SH-SY5Y (cell line): Measurements from ENCODE around the gene CD22.

ENCODE experiments used
- GATA2 ChIP-seq: IDR thresholded peaks from 2 replicates; pipeline ENCODE4 v1.6.1; 2011; ENCODE audit warnings: mild to moderate bottlenecking, low read depth, low read length
- GATA3 ChIP-seq: IDR thresholded peaks from 2 replicates; pipeline ENCODE4 v1.6.1; 2011; ENCODE audit warnings: low read depth, mild to moderate bottlenecking, low read length, moderate library complexity

GRCh38 chr19:35344511-35345031, 15.6 kb downstream of the CD22 start:
- TF ChIP-seq GATA2: no peak
- no peak for TF ChIP-seq GATA3
